GM23338 (cell line): ENCODE results near the gene MAPK8IP3. TPM values are rescaled to one million over a fixed set of nuclear protein-coding genes. Genes with fewer than 3 reads are reported as not detected.

Experiments used
- ATAC-seq: fragments of 200-7000 bp; cut with Tn5 transposase; 3 replicates; pipeline ENCODE4 v1.9.1; 2020
- DNase-seq: peaks from one replicate; pipeline ENCODE4 v3.0.0-alpha.2; 2015; ENCODE audit warnings: low spot score
- H2AFZ ChIP-seq: fragments of 200-600 bp; sonication (generic); 2 replicates; pipeline ENCODE4 v1.8.0; 2016; ENCODE audit warnings: antibody characterized with exemption, mild to moderate bottlenecking, moderate library complexity
- H3F3A ChIP-seq: fragments of 200-600 bp; sonication (generic); replicated peaks from 2 replicates; pipeline ENCODE4 v1.8.0; 2017; ENCODE audit warnings: antibody characterized with exemption, mixed run types, low read depth
- H3K27ac ChIP-seq: fragments of 200-600 bp; sonication (generic); 2 replicates; pipeline ENCODE4 v1.6.1; 2016; ENCODE audit warnings: low read depth
- H3K27me3 ChIP-seq: fragments of 200-600 bp; sonication (generic); 2 replicates; pipeline ENCODE4 v1.8.0; 2016; ENCODE audit warnings: mild to moderate bottlenecking, mixed run types, moderate library complexity; ENCODE audit not compliant: insufficient read depth
- H3K36me3 ChIP-seq: fragments of 200-600 bp; sonication (generic); 2 replicates; pipeline ENCODE4 v1.8.0; 2016; ENCODE audit warnings: mild to moderate bottlenecking; ENCODE audit not compliant: insufficient read depth
- H3K4me1 ChIP-seq: fragments of 200-600 bp; sonication (generic); 2 replicates; pipeline ENCODE4 v1.8.0; 2016; ENCODE audit warnings: mild to moderate bottlenecking, moderate library complexity; ENCODE audit not compliant: insufficient read depth
- H3K4me2 ChIP-seq: fragments of 200-600 bp; sonication (generic); 2 replicates; pipeline ENCODE4 v1.7.1; 2017; ENCODE audit warnings: mixed run types
- H3K4me3 ChIP-seq: fragments of 200-600 bp; sonication (generic); 2 replicates; pipeline ENCODE4 v1.6.1; 2016; ENCODE audit warnings: mixed run types
- H3K79me2 ChIP-seq: fragments of 200-600 bp; sonication (generic); replicated peaks from 2 replicates; pipeline ENCODE4 v1.8.0; 2017; ENCODE audit warnings: mild to moderate bottlenecking; ENCODE audit not compliant: insufficient read depth
- H3K9me2 ChIP-seq: fragments of 200-600 bp; sonication (generic); 2 replicates; pipeline ENCODE4 v1.8.0; 2017; ENCODE audit not compliant: insufficient read depth
- H4K20me1 ChIP-seq: fragments of 200-600 bp; sonication (generic); replicated peaks from 2 replicates; pipeline ENCODE4 v1.8.0; 2017; ENCODE audit warnings: mild to moderate bottlenecking; ENCODE audit not compliant: insufficient read depth
- H3K27ac Mint-ChIP-seq: 2 replicates; pipeline ENCODE4 v1.8.0; 2020; ENCODE audit warnings: inconsistent platforms, mild to moderate bottlenecking, moderate library complexity, mixed read lengths
- H3K27me3 Mint-ChIP-seq: 3 replicates; pipeline ENCODE4 v1.8.0; 2022; ENCODE audit warnings: low read depth, mild to moderate bottlenecking, moderate library complexity, mixed read lengths, inconsistent platforms; ENCODE audit not compliant: insufficient read depth, poor library complexity
- H3K36me3 Mint-ChIP-seq: 3 replicates; pipeline ENCODE4 v1.8.0; 2021; ENCODE audit warnings: low read depth, mild to moderate bottlenecking, inconsistent platforms, moderate library complexity, mixed read lengths
- H3K4me1 Mint-ChIP-seq: 3 replicates; pipeline ENCODE4 v1.8.0; 2020; ENCODE audit warnings: mild to moderate bottlenecking, inconsistent platforms, mixed read lengths
- H3K4me3 Mint-ChIP-seq: 3 replicates; pipeline ENCODE4 v1.8.0; 2021; ENCODE audit warnings: moderate library complexity, mild to moderate bottlenecking, inconsistent platforms, mixed read lengths
- H3K9me3 Mint-ChIP-seq: 3 replicates; pipeline ENCODE4 v1.8.0; 2020; ENCODE audit warnings: moderate library complexity, mild to moderate bottlenecking, inconsistent platforms, mixed read lengths
- CREB1 ChIP-seq: fragments of 250-450 bp; sonication (Bioruptor Pico); IDR thresholded peaks from 2 replicates; pipeline ENCODE4 v1.5.0; 2020; ENCODE audit warnings: low read depth, mild to moderate bottlenecking, moderate library complexity
- CTCF ChIP-seq, 2 experiments: fragments of 200-600 bp in 1 of 2; sonication (generic) in 1 of 2; conservative IDR thresholded peaks; 2 replicates each; pipeline versions ENCODE4 v1.5.1 to v1.6.1; 2016 to 2017; ENCODE audit warnings: antibody characterized with exemption in 2 of 2, low read depth in 2 of 2, mild to moderate bottlenecking in 2 of 2, moderate library complexity in 1 of 2
- ETS1 ChIP-seq: IDR thresholded peaks from 2 replicates; pipeline ENCODE4 v1.6.1; 2016; ENCODE audit warnings: antibody characterized with exemption
- EZH2 ChIP-seq: fragments of 200-600 bp; sonication (generic); IDR thresholded peaks from one replicate; pipeline ENCODE4 v1.8.0; 2017; ENCODE audit warnings: antibody characterized with exemption, mild to moderate bottlenecking, low read depth; ENCODE audit not compliant: unreplicated experiment
- EZH2phosphoT487 ChIP-seq: fragments of 200-600 bp; sonication (generic); IDR thresholded peaks from one replicate; pipeline ENCODE4 v1.8.1; 2018; ENCODE audit warnings: antibody characterized with exemption; ENCODE audit not compliant: unreplicated experiment
- JUNB ChIP-seq: IDR thresholded peaks from one replicate; pipeline ENCODE4 v1.6.1; 2016; ENCODE audit warnings: antibody characterized with exemption; ENCODE audit not compliant: unreplicated experiment
- NANOG ChIP-seq: IDR thresholded peaks from 2 replicates; pipeline ENCODE4 v1.6.1; 2016; ENCODE audit warnings: antibody characterized with exemption, borderline replicate concordance
- POLR2AphosphoS5 ChIP-seq: IDR thresholded peaks from 2 replicates; pipeline ENCODE4 v1.6.1; 2016; ENCODE audit warnings: antibody characterized with exemption, low read depth
- REST ChIP-seq: IDR thresholded peaks from one replicate; pipeline ENCODE4 v1.6.1; 2018; ENCODE audit warnings: antibody characterized with exemption; ENCODE audit not compliant: unreplicated experiment
- STAT1 ChIP-seq: IDR thresholded peaks from one replicate; pipeline ENCODE4 v1.6.1; 2016; ENCODE audit warnings: antibody characterized with exemption; ENCODE audit not compliant: unreplicated experiment
- ZNF114 ChIP-seq: fragments of 250-450 bp; sonication (Bioruptor Pico); IDR thresholded peaks from 2 replicates; pipeline ENCODE4 v1.5.0; 2020; ENCODE audit warnings: mild to moderate bottlenecking, moderate library complexity
- ZNF331 ChIP-seq: fragments of 250-450 bp; sonication (Bioruptor Pico); IDR thresholded peaks from 2 replicates; pipeline ENCODE4 v1.5.0; 2020; ENCODE audit warnings: low read depth, mild to moderate bottlenecking, moderate library complexity
- ZNF462 ChIP-seq: fragments of 250-450 bp; sonication (Bioruptor Pico); IDR thresholded peaks from 2 replicates; pipeline ENCODE4 v1.5.0; 2020; ENCODE audit warnings: mild to moderate bottlenecking, moderate library complexity
- polyA plus RNA-seq: library from polyadenylated mRNA; unstranded; fragments of >200 nt; fragmentation: Nextera tagmentation; extraction: Ambion mirVana; gene quantifications from 2 replicates; pipeline ENCODE4 v1.2.1, GENCODE V29; 2016
- total RNA-seq: library from RNA; depleted of rRNA; stranded (reverse); fragments of >200 nt; shearing (Covaris generic); gene quantifications from 2 replicates; pipeline ENCODE4 v1.2.3, GENCODE V29; 2014

MAPK8IP3 gene
- total and polyA plus RNA-seq, 2 experiments from 2014 or later = 11.3 to 58.4 TPM

GRCh38 chr16:1800701-1801100 is 94.7 kb downstream of the MAPK8IP3 start:
- Histone ChIP-seq H2AFZ (no peak overlapping the region), H3K4me1 (no peaks in the 10 kb centered on the region), H3F3A (no peaks in the 10 kb centered on the region), H3K9me2 (no peaks in the 10 kb centered on the region), H3K4me3 (no peak overlapping the region), H4K20me1 (no peaks in the 10 kb centered on the region), H3K27me3 (no peaks in the 10 kb centered on the region), H3K27ac (no peak overlapping the region), H3K79me2 (no peaks in the 10 kb centered on the region), H3K4me2 (no peak overlapping the region), H3K36me3 (no peaks in the 10 kb centered on the region; the same call in 1 of the 2 replicates)
- no peak for TF ChIP-seq ETS1
- no peak for TF ChIP-seq POLR2AphosphoS5
- no peak for TF ChIP-seq EZH2phosphoT487
- no peak for TF ChIP-seq STAT1
- TF ChIP-seq CTCF (conservative IDR thresholded peaks at IDR 0.05; ENCODE audit: low read depth in 2 of 2) = no peak
- no peak for TF ChIP-seq ZNF462
- no peak for TF ChIP-seq ZNF331 (CRISPR knock-in tag)
- TF ChIP-seq JUNB = no peak
- TF ChIP-seq REST = no peak
- TF ChIP-seq NANOG = no peak
- TF ChIP-seq EZH2 = no peak
- no peak for TF ChIP-seq ZNF114 (CRISPR knock-in tag)
- no peak for TF ChIP-seq CREB1 (CRISPR knock-in tag)
- H3K27ac Mint-ChIP-seq = no peak overlapping the region
- no peak for ATAC-seq
- H3K4me3 Mint-ChIP-seq = no peak overlapping the region
- DNase-seq = no peak
- H3K36me3 Mint-ChIP-seq = peaks cover 71% of the 10 kb centered on the region
- H3K27me3 Mint-ChIP-seq = peaks cover 5% of the 10 kb centered on the region
- H3K4me1 Mint-ChIP-seq = no peaks in the 10 kb centered on the region
- H3K9me3 Mint-ChIP-seq = peaks cover 67% of the 10 kb centered on the region
